Measurements from ENCODE around the gene ADSL.

DNA sequence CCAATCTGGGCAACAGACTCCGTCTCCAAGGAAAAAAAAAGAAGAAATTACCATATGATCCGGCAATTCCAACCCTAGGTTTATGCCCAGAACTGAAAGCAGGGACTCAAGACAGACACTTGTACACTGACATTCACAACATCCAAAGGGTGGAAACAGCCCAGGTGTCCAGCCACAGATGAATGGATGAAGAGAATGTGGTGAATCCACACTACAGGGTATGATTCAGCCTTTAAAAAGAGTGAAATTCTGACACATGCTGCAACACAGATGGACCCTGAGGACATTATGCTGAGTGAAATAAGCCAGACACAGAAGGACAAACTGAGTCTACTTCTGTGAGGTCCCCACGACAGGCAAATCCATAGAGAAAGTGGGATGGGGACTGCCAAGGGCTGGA, 68.0 kb downstream of the ADSL start:
- TF ChIP-seq CTCF (IDR thresholded peaks at IDR 0.05; ENCODE audit: low read depth, low read length) (no peak), EZH2phosphoT487 (IDR thresholded peaks at IDR 0.05; ENCODE audit: low read depth) (no peak)
